ENCODE data around the gene NR1H4. TPM values are rescaled to one million over a fixed set of nuclear protein-coding genes. Genes with fewer than 3 reads are reported as not detected.

The NR1H4 gene
- total and polyA plus RNA-seq, 2 of the 13 experiments (the other 11 are each of a cell fraction or from before 2014, with no cell fraction given), result 27.3 to 114 TPM

GRCh38 chr12:100579844-100580243 is 106.2 kb downstream of the NR1H4 start:
- BruUV-seq (replicated peaks), result no TSS peak
- Histone ChIP-seq H4K20me1 (ENCODE audit: insufficient read depth, low read length) (no peaks in the 10 kb centered on the region), H3K36me3 (replicated peaks in 1 of 2; ENCODE audit: control insufficient read depth in 1 of 2, insufficient read depth in 2 of 2, low read length in 2 of 2) (no peaks in the 10 kb centered on the region), H3K27ac (ENCODE audit: extremely low read length, insufficient read depth, low read length) (no peak overlapping the region), H2AFZ (ENCODE audit: low read length) (no peak overlapping the region), H3K4me2 (ENCODE audit: low read depth, low read length) (no peak overlapping the region), H3K79me2 (ENCODE audit: insufficient read depth, low read length) (peaks cover 69% of the 10 kb centered on the region), H3K4me1 (ENCODE audit: insufficient read depth, low read length) (peaks cover 23% of the 10 kb centered on the region), H3K9ac (ENCODE audit: insufficient read depth, low read depth, low read length) (no peak overlapping the region), H3K4me3 (replicated peaks in 1 of 3; ENCODE audit: insufficient read depth in 1 of 3, low read depth in 2 of 3, low read length in 3 of 3) (no peak overlapping the region), H3K9me3 (ENCODE audit: low read length) (peaks cover 7% of the 10 kb centered on the region; the same call in 1 of the 2 replicates), H3K27me3 (ENCODE audit: control insufficient read depth in 1 of 2, insufficient read depth in 2 of 2, low read length in 2 of 2) (no peaks in the 10 kb centered on the region)
- POLR2A ChIA-PET, result no interaction called here
- DNase-seq (ENCODE audit: low spot score) (no peak), FAIRE-seq (no peak), ATAC-seq (no peak)
- in situ Hi-C loops (cut with HindIII; ENCODE audit: extremely low pct_ligation_motif_present, low pct_unique_long_range_greater_than_20kb) (no loop called here), intact Hi-C loops (cut with micrococcal nuclease; ENCODE audit: unreplicated experiment) (no loop called here)
- CTCF ChIA-PET (ENCODE audit: low intra/inter-chr PET ratio, low total read pairs), result no interaction called here
- 50% methylated on average over 2 of the region's 2 CpGs for WGBS (ENCODE audit: low lambda C conversion rate)
- TF ChIP-seq ZNF572 (CRISPR knock-in tag; IDR thresholded peaks at IDR 0.05) (no peak), ZNF574 (CRISPR knock-in tag; IDR thresholded peaks at IDR 0.05) (no peak), SRY (CRISPR knock-in tag; IDR thresholded peaks at IDR 0.05) (no peak), MNT (IDR thresholded peaks at IDR 0.05) (no peak), SPEN (CRISPR knock-in tag; IDR thresholded peaks at IDR 0.05; ENCODE audit: low read depth) (no peak), ZBTB37 (CRISPR knock-in tag; IDR thresholded peaks at IDR 0.05) (no peak), JDP2 (CRISPR knock-in tag; IDR thresholded peaks at IDR 0.05; ENCODE audit: borderline replicate concordance) (no peak), FOXK1 (CRISPR knock-in tag; IDR thresholded peaks at IDR 0.05; ENCODE audit: borderline replicate concordance, low read depth) (no peak), MYC (CRISPR knock-in tag; IDR thresholded peaks at IDR 0.05; ENCODE audit: borderline replicate concordance) (no peak), CHD4 (IDR thresholded peaks at IDR 0.05; ENCODE audit: borderline replicate concordance, low read length) (no peak), ZNF205 (CRISPR knock-in tag; IDR thresholded peaks at IDR 0.05) (no peak), CBX1 (IDR thresholded peaks at IDR 0.05; ENCODE audit: low read depth) (no peak), PREB (CRISPR knock-in tag; IDR thresholded peaks at IDR 0.05) (no peak), RFXAP (CRISPR knock-in tag; IDR thresholded peaks at IDR 0.05; ENCODE audit: borderline replicate concordance) (no peak), RBAK (CRISPR knock-in tag; IDR thresholded peaks at IDR 0.05) (no peak), HNF4A (CRISPR knock-in tag; IDR thresholded peaks at IDR 0.05) (no peak), ZFP91 (CRISPR knock-in tag; IDR thresholded peaks at IDR 0.05; ENCODE audit: borderline replicate concordance) (no peak)
